OCI-LY1 (cell line): ENCODE measurements around the gene SEMA6D.

Source experiments
- CTCF ChIP-seq: fragments of 200-600 bp; sonication (generic), shearing (Covaris generic); IDR thresholded peaks from 2 replicates; pipeline ENCODE4 v1.5.1; 2017; ENCODE audit warnings: mild to moderate bottlenecking, antibody characterized with exemption, low read length, moderate library complexity, mixed read lengths
- EZH2 ChIP-seq: fragments of 200-600 bp; sonication (generic), shearing (Covaris generic); IDR thresholded peaks from 2 replicates; pipeline ENCODE4 v1.8.0; 2017; ENCODE audit warnings: borderline replicate concordance, mixed run types, mild to moderate bottlenecking, antibody characterized with exemption, low read length, moderate library complexity, mixed read lengths

GRCh38 chr15:47750740-47751262, 33.5 kb downstream of the SEMA6D start:
- no peak for TF ChIP-seq CTCF
- TF ChIP-seq EZH2, result no peak
